ENCODE measurements around the gene ABHD3.
A peak's percentile ranks its signal among the peaks of the same experiment; 100 is the strongest.
"Not testable (repeated sequence)": the region's sequence is repeated elsewhere in the genome, so short reads cannot be mapped to it uniquely, and the experiment has no call there.

ABHD3 gene, protein sequence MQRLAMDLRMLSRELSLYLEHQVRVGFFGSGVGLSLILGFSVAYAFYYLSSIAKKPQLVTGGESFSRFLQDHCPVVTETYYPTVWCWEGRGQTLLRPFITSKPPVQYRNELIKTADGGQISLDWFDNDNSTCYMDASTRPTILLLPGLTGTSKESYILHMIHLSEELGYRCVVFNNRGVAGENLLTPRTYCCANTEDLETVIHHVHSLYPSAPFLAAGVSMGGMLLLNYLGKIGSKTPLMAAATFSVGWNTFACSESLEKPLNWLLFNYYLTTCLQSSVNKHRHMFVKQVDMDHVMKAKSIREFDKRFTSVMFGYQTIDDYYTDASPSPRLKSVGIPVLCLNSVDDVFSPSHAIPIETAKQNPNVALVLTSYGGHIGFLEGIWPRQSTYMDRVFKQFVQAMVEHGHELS

DNA sequence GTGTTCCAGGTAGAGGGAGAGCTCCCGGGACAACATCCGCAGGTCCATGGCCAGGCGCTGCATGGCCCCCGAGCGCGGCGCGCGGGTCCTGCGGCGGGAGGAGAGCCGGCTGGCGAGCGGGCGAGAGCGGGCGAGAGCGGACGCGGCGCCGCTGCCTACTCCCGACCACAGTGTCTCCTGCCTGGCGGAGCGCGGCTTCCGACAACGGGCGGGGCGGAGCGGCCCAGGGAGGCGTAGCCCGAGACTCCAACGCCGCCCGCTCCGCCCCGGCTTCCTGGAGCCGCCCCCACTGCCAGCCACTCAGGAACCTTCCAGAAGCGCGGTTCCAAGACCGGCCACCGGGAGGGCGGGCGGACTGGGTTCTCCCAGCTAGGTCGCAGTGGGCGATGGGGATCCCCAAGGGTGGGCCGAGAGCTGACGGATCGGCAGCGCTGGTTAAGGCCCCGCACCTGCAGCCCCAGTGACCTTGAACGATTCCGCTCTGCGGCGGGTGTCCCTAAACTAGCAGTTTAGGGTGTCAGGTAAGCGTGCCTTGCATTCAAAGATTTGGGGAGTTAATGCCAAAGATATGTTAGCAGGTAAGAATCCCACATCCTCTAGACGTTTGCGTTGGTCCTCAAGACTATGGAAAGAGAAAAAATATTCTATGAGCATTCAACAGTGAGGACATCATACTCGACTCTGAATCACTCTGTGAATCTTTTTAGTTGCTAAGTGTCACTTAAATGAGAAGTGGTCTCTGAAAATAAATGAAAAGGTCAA is at the start of gene ABHD3:
ABHD3 (minus strand) TSS at position 172 of the 762 bp plus-strand sequence; CDS start at position 63, 109 bp downstream.
- peak; percentile 88 for DNase-seq (ENCODE audit: low spot score)

DNA sequence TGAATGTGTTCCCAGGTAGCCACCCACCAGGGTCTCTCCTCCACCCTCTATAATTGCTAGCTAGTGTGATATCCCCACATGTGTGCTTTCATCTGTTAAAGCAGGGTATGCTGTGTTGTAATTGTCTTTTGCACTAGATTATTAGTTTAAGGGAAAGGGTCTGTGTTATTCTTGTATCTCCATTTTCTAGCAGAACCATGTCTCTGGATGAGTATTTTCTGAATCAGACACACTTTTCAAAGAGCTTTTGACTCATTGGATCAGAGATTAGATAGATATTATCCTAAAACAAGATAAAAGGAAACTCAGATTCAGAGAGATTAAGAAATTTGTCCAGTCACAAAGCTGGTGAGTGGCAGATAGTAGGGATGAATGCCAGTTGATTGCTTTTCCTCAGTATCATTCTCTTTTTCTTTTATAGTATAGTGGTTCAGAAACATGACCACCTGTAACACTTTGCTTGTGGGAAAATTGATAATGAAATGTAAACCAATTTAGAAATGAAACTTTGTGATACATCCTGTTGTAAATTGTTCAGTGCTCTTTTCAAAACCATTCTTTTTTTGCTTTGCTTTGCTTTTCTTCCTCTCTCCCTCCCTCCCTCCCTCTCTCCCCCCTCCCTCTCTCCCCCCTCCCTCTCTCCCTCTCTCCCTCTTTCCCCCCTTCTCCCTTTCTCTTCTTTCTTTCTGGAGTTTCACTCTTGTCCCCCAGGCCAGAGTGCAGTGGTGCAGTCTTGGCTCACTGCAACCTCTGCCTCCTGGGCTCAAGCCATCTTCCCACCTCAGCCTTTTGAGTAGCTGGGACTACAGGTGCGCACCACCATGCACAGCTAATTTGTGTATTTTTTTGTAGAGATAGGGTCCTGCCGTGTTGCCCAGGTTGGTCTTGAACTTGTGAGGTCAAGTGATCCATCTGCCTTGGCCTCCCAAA is 43.5 kb upstream of the ABHD3 start:
- DNase-seq (ENCODE audit: low spot score): no peak

DNA sequence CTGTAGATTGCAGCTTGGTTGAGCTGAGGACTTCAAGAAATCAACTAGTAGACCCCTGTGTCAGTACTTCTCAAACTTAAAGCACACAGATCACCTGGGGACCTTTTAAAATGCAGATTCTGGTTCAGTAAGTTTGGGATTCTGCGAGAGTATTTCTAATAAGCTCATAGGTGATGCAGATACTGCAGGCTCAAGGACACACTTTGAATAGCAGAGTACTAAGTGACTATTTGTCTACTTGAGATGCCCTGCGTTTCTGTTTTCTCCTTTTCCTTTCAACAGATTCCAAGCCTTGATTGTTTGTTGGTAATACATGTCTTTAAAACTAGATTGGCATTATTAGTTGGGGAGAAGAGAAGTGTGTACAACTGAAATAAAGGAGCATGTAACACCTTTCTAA is 42.7 kb upstream of the ABHD3 start:
- DNase-seq (ENCODE audit: low spot score): no peak

DNA sequence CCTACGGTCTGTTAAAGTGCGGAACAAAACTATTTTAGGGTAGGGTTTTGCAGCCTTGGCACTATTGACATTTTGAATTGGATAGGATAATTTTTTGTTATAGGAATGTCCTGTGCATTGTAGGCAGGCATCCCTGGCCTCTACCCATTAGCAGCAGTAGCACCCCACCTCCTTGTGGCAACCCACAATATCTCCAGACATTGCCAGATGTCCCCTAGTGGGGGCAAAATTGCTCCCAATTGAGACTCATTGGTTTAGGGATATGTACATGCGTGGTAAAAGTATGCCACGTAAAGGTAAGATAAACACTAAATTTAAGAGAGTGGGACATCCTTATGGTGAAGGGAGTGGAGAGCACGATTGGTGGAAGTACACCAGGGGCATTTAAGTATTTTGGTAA is 40.7 kb upstream of the ABHD3 start:
- no peak for DNase-seq (ENCODE audit: low spot score)

DNA sequence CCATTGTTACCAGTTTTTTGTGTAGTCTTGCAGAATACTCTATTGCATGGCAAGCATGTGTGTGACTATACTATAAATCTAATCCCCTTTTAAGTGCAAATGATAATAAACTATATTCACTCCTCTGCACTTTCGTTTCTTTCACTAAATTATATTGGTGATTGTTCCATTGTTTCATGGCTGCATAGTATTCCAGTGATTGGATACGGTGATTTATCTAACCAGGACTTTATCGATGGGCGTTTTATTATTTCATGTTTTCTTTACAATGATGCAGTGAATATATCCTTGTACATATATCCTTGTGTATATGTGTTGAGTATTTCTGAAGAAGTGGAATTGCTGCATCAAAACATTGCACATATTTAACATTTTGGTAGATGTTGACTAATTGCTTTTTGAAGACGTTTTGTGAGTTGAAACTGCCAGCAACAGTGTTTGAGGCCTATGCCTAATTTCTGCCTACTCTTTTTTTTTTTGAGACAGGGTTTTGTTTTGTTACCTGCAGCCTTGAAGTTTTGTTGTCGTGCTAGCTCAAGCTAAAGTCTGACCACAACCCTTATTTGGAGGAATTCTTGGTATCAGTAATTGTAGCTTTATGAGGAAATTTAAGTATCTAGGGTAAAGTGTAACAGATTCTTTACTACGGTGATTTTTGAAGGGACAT is 38.7 kb upstream of the ABHD3 start:
- DNase-seq (ENCODE audit: low spot score): no peak

DNA sequence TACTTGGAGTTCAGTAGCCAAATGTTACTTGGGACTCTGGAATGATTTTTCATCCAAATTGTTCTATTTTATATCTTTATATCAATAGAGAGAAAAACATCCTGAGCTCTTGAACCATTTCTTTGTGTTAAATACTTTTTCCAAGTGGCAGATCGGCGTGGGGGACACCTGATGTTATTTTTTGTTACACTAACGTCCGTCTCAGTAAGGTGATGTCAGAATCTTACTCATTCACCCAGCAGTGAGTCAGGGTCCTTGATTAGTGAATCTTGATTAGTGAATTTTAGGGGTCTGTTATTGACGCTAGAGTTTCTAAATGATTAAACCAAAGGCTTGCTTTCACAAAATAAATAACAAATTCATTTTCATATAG is 37.7 kb upstream of the ABHD3 start:
- no peak for DNase-seq (ENCODE audit: low spot score)

DNA sequence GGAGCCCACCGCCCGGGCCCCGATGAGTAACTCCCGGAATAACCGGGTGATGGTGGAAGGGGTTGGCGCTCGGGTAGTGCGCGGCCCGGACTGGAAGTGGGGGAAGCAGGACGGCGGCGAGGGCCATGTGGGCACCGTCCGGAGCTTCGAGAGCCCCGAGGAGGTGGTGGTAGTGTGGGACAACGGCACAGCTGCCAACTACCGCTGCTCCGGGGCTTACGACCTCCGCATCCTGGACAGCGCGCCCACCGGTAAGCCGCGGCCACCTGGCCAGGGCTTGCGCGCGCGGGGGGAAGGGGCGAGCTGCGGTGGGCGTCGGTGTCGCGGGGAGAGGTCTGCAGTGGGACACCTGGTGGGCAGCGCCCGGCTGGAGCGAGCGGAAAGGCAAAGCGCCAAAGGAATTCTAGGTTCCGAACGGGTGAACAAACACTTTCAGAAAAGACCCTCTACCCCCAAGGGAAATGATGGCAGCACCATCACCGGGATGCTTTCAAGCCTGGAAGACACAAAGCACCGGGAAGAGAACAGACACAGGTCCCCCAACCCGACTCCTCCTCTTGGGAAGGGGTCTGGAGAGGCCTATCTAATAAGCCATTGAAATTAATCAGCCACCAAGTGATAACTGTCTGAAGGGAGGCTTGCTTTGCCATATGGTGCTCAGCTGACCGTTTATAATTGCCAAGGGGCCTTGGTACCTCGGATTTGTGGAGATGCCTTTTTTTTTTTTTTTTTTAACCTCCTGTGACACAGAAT is 37.2 kb upstream of the ABHD3 start:
- peak; percentile 15 for DNase-seq (ENCODE audit: low spot score)

DNA sequence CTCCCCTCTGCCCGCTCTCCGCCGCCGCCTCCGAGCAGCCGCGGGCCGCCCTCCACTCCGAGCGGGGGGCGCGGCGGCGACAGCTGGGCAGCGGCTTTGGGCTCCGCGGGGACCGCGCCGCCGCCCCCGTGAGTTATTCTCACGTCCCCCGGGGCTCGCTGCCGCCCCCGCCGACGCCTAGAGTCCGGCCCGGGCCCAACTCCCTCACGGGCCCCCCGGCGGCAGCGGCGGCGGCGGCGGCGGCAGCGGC is 36.7 kb upstream of the ABHD3 start:
- no peak for DNase-seq (ENCODE audit: low spot score)

DNA sequence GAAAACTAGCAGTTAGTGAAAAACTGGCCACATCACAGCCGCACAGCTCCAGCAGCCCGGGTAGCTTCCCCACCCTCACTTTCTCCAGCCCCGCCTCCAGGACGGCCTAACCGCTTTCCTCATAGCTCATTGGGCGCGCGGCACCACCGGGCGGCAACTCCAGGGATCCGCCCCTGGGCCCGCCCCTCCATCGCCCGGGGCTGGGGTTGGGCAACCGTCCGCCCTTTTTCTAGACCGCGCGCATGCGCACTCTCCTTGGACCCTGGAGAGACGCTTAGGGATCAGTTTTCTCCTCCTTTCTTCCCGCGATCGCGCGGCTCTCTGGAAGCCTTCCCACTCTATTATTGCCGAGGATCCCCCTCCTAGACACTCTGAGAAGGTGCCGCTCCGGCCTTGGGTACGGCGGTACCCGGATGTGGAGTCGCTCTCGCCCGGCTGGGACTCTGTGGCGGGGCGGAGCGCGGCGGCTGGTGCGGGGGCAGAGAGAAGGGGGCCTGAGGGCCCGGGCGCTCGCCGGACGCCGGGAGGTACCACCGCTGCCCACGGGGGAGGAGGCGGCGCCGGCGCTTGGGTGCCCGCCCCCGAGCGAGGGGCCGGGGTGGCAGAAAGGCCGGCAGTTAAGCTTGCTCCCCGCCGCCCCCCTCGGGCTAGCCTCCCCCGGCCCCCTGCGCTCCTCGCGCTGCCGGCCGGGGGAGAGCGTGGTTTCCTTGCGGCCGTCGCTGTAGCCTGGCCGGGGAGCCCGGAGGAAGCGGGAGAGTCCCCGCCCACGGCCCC is 36.2 kb upstream of the ABHD3 start, which contains the start of gene MIB1:
MIB1 (plus strand) TSS at position 255 of the 774 bp plus-strand sequence. CDS start 792 bp downstream, outside the sequence.
- DNase-seq (ENCODE audit: low spot score): peak; percentile 98

DNA sequence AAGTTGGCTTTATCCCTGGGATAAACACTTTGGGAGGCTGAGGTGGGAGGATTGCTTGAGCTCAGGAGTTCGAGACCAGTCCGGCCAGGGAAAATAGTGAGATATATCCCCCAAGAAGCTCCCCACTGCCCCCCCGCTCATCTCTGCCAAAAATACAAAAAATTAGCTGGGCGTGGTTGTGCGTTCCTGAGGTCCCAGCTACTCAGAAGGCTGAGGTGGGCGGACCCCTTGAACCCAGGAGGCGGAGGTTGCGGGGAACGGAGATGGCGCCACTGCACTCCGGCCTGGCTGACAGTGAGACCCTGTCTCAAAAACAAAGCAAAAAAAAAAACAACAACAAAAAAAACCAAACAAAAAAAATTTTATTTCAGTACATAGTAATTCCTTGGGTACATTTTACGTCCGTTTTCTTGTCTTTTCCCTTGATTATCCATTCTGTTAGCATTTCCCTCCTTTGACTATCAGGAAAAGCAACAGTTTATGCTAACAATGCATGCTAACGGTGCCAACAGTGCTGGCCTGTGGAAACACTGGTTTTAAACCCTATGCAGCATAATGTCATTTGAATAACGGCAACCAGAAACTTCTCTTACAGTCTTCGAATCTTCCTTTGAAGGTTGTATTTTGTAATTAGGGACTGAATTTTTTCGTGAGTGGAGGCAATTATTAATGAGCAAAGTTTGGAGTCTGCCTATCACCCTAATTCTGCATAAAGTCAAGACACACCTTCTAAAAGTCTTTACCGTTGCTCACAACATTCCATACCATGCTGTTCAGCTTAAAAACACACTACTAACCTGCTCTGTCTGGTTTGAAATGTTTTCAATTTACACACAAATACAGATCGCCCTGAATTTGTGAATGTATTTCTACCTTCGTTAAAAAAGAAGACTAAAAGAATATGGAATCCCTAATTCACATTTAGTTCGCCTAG is 35.3 kb upstream of the ABHD3 start:
- no peak for DNase-seq (ENCODE audit: low spot score)

DNA sequence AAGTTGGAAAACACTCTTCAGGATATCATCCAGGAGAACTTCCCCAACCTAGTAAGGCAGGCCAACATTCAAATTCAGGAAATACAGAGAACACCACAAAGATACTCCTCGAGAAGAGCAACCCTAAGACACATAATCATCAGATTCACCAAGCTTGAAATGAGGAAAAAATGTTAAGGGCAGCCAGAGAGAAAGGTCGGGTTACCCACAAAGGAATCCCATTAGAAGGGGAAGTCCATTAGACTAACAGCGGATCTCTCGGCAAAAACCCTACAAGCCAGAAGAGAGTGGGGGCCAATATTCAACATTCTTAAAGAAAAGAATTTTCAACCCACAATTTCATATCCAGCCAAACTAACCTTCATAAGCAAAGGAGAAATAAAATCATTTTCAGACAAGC is 32.4 kb upstream of the ABHD3 start:
- not testable (repeated sequence) for DNase-seq (ENCODE audit: low spot score)

DNA sequence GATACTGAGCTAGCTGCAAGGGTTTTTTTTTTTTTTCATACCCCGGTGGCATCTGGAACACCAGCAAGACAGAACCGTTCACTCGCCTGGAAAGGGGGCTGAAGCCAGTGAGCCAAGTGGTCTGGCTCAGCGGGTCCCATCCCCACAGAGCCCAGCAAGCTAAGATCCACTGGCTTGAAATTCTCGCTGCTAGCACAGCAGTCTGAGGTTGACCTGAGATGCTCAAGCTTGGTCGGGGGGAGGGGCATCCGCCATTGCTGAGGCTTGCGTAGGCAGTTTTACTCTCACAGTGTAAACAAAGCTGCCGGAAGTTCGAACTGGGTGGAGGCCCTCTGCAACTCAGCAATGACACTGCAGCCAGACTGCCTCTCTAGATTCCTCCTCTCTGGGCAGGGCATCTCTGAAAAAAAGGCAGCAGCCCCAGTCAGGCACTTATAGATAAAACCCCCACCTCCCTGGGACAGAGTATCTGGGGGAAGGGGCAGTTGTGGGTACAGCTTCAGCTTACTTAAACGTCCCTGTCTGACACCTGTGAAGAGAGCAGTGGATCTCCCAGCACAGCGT is 31.0 kb upstream of the ABHD3 start:
- no peak for DNase-seq (ENCODE audit: low spot score)

DNA sequence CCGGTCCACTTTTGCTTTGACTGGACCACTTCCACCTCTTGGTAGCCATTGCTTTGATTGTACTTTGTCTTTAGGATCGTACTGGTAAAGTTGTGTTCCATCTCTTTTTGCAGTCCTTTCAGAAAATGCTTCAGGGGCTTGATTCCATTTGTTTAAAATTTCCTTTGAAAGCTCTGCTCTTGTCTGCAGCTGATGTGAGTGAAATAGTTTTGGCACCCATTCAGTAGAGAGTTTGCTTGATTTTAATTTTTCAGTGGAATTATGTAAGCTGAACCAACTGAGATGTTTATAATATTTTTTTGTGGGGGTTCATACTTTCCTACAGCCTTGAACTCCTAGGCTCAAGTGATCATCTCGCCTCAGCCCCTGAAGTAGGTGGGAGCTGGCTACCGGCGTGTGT is 28.4 kb upstream of the ABHD3 start:
- DNase-seq (ENCODE audit: low spot score): no peak

DNA sequence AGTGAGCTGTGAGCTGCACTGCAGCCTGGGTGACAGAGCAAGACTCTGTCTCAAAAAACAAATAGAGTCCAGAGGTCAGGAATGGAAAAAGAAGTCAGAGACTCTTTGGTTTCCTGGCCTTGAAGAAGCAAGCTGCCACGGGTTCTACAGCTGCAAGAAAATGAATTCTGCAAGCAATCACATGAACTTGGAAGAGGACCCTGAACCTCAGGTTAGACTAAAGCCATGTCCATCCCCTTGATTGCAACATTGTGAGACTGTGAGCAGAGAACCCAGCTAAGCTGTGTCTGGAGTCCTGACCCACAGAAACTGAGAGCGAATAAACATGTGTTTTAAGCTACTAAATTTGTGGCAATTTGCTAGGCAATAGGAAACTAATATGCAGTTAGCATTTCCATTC is 23.1 kb upstream of the ABHD3 start:
- no peak for DNase-seq (ENCODE audit: low spot score)

DNA sequence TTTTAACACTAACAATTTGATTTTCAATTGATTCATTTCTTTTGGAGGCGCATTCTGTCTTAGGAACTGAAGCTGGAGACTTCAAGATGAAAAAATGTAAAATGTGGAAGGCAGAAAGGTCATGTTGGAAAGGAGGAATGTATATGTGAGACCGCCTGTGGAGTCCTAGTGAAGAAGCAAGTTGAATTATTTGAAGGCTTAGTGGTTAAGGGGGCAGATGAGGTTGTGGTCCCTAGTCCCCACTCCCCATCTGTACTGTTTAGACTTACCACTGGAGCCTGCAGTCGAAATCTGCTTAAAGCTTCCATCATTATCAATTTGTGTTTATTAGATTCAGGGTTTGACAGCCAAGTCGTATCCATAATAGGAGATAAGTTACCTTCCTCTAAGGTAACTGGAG is 20.6 kb upstream of the ABHD3 start:
- no peak for DNase-seq (ENCODE audit: low spot score)

DNA sequence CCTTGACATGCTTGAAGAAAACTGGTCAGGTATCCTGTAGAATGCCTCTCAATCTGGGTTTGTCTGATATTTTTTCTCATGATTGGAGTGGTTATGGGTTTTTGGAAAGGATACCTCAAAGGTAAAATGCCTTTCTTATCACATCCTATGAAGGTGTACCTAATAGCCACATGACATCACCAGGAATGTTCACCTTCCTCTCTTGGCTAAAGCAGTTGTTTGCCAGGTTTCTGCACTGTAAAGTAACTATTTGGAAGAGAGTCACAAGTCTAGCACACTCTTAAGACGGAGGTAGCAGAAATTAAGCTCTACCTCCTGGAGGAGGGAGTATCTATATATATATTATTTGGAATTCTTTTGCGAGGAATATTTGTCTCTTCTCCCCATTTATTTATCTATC is 18.1 kb upstream of the ABHD3 start:
- DNase-seq (ENCODE audit: low spot score): no peak

DNA sequence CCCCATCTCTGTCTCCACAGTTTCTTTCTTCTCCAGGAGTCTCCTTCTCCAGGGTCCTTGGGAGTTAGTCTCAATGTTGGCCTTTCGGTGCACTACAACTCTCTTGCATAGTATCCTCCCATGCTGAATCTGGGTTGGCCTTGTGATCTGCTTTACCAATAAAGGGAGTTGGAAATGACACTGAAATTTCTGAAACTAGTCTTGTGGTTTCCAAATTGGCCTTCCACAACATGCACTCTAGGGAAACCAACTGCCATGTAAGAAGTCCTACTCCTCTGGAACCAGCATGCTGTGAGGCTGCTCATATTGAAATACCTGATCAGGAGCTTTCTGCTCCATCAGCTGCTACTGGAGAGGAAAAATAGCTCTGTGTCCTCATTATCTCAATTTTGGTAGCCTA is 9.9 kb upstream of the ABHD3 start:
- no peak for DNase-seq (ENCODE audit: low spot score)

DNA sequence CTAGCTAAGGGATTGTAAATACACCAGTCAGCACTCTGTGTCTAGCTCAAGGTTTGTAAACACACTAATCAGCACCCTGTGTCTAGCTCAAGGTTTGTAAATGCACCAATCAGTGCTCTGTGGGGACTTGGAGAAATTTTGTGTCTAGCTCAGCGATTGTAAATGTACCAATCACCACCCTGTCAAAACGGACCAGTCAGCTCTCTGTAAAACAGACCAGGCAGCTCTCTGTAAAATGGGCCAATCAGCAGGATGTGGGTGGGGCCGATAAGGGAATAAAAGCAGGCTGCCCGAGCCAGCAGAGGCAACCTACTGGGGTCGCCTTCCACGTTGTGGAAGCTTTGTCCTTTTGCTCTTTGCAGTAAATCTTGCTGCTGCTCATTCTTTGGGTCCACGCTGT is 2.6 kb upstream of the ABHD3 start:
- DNase-seq (ENCODE audit: low spot score): not testable (repeated sequence)

DNA sequence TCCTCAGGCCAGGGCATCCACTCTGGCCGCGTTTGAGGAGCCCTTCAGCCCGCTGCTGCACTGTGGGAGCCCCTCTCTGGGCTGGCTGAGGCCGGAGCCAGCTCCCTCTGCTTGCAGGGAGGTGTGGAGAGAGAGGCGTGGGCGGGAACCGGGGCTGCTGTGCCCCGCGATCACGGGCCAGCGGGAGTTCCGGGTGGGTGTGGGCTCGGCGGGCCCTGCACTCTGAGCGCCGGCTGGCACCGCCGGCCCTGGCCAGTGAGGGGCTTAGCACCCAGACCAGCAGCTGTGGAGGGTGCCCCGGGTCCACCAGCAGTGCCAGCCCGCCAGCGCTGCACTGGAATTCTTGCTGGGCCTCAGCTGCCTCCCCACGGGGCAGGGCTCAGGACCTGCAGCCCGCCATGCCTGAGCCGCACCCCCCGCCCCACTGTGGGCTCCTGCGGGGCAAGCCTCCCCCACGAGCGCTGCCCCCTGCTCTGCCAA is 1.9 kb upstream of the ABHD3 start:
- DNase-seq (ENCODE audit: low spot score): no peak
